ENCODE results near the gene KLHL6. TPM values are rescaled to one million over a fixed set of nuclear protein-coding genes. Genes with fewer than 3 reads are reported as not detected.
"Not testable (repeated sequence)": the region's sequence is repeated elsewhere in the genome, so short reads cannot be mapped to it uniquely, and the experiment has no call there.

KLHL6 gene
- total and polyA plus RNA-seq, 4 experiments from 2014 or later: 8.4 to 56.1 (median 39.5) TPM

GRCh38 chr3:183446838-183447205 is 108.7 kb downstream of the KLHL6 start:
- peaks cover 8 to 11% of the 10 kb centered on the region in 2 donors for H3K36me3 Mint-ChIP-seq
- H3K4me3 ChIP-seq (ENCODE audit: low read length in 2 of 2): peak overlapping the region in 1 of 2 donors; percentile 33
- H3K9me3 ChIP-seq (ENCODE audit: control insufficient read depth in 1 of 2, low read length in 2 of 2): no peaks in the 10 kb centered on the region
- no peak for DNase-seq
- POLR2A ChIA-PET (ENCODE audit: partially characterized antibody): interaction anchor here (0.9 kb wide), 1 partner anchor 21 kb away, joined by 3 read pairs; no protein-coding TSS in a partner anchor
- H3K27me3 Mint-ChIP-seq: no peaks in the 10 kb centered on the region
- CTCF ChIA-PET (ENCODE audit: partially characterized antibody): interaction anchor here (0.7 kb wide), 1 partner anchor 31 kb away, joined by 3 read pairs; no protein-coding TSS in a partner anchor
- no peaks in the 10 kb centered on the region for H3K27me3 ChIP-seq (ENCODE audit: insufficient read depth, low read length)
- H3K9me3 Mint-ChIP-seq: peaks cover 0 to 22% (median 20%) of the 10 kb centered on the region in 8 donors
- peak overlapping the region; percentile 90 to 98 (median 96) for H3K4me3 Mint-ChIP-seq
- peaks cover 12 to 31% (median 15%) of the 10 kb centered on the region in 4 donors for H3K4me1 Mint-ChIP-seq
- H3K4me1 ChIP-seq (ENCODE audit: insufficient read depth, low read length): peaks cover 20% of the 10 kb centered on the region
- H3K27ac ChIP-seq (ENCODE audit: low read depth, low read length): no peak overlapping the region
- H3K36me3 ChIP-seq (ENCODE audit: insufficient read depth, low read length): no peaks in the 10 kb centered on the region
- H3K27ac Mint-ChIP-seq: peak overlapping the region in 3 of 7 donors; percentile 80 to 94 (median 86)
- intact Hi-C loops (cut with micrococcal nuclease): loop anchor here (1.0 kb wide), 1 partner anchor 188 kb away; the partner anchor contains the start of gene KLHL24

GRCh38 chr3:183444748-183445147 is 110.8 kb downstream of the KLHL6 start:
- POLR2A ChIA-PET (ENCODE audit: partially characterized antibody): no interaction called here
- H3K36me3 ChIP-seq (ENCODE audit: insufficient read depth, low read length): no peaks in the 10 kb centered on the region
- Mint-ChIP-seq H3K27ac (no peak overlapping the region), H3K36me3 (peaks cover 8 to 11% of the 10 kb centered on the region in 2 donors), H3K4me3 (no peak overlapping the region), H3K9me3 (peaks cover 0 to 25% (median 21%) of the 10 kb centered on the region in 8 donors), H3K27me3 (no peaks in the 10 kb centered on the region), H3K4me1 (peaks cover 12 to 27% (median 14%) of the 10 kb centered on the region in 4 donors)
- no peak overlapping the region for H3K4me3 ChIP-seq (ENCODE audit: low read length in 2 of 2)
- intact Hi-C loops (cut with micrococcal nuclease): no loop called here
- DNase-seq: no peak
- H3K4me1 ChIP-seq (ENCODE audit: insufficient read depth, low read length): peaks cover 20% of the 10 kb centered on the region
- no peak overlapping the region for H3K27ac ChIP-seq (ENCODE audit: low read depth, low read length)
- H3K9me3 ChIP-seq (ENCODE audit: control insufficient read depth in 1 of 2, low read length in 2 of 2): no peaks in the 10 kb centered on the region
- H3K27me3 ChIP-seq (ENCODE audit: insufficient read depth, low read length): no peaks in the 10 kb centered on the region
- CTCF ChIA-PET (ENCODE audit: partially characterized antibody): no interaction called here

GRCh38 chr3:183443395-183444385 is 111.8 kb downstream of the KLHL6 start:
- H3K9me3 Mint-ChIP-seq: peaks cover 0 to 25% (median 21%) of the 10 kb centered on the region in 8 donors
- H3K4me1 ChIP-seq (ENCODE audit: insufficient read depth, low read length): peaks cover 10% of the 10 kb centered on the region
- ChIA-PET CTCF (ENCODE audit: partially characterized antibody) (no interaction called here), POLR2A (ENCODE audit: partially characterized antibody) (no interaction called here)
- H3K27me3 Mint-ChIP-seq: no peaks in the 10 kb centered on the region
- no peaks in the 10 kb centered on the region for H3K36me3 ChIP-seq (ENCODE audit: insufficient read depth, low read length)
- no peak for DNase-seq
- no peak overlapping the region for H3K27ac Mint-ChIP-seq
- H3K4me3 Mint-ChIP-seq: no peak overlapping the region
- H3K27me3 ChIP-seq (ENCODE audit: insufficient read depth, low read length): no peaks in the 10 kb centered on the region
- intact Hi-C loops (cut with micrococcal nuclease): no loop called here
- H3K27ac ChIP-seq (ENCODE audit: low read depth, low read length): no peak overlapping the region
- H3K4me3 ChIP-seq (ENCODE audit: low read length in 2 of 2): no peak overlapping the region
- H3K9me3 ChIP-seq (ENCODE audit: control insufficient read depth in 1 of 2, low read length in 2 of 2): no peaks in the 10 kb centered on the region
- H3K36me3 Mint-ChIP-seq: peaks cover 8 to 11% of the 10 kb centered on the region in 2 donors
- peaks cover 11 to 19% (median 14%) of the 10 kb centered on the region in 4 donors for H3K4me1 Mint-ChIP-seq

- no peak overlapping the region for H3K27ac Mint-ChIP-seq
- peaks cover 8 to 10% of the 10 kb centered on the region in 2 donors for H3K36me3 Mint-ChIP-seq
- CTCF ChIA-PET (ENCODE audit: partially characterized antibody): no interaction called here
- H3K27ac ChIP-seq (ENCODE audit: low read depth, low read length): no peak overlapping the region
- H3K9me3 ChIP-seq (ENCODE audit: control insufficient read depth in 1 of 2, low read length in 2 of 2): no peaks in the 10 kb centered on the region
- peaks cover 3% of the 10 kb centered on the region for H3K4me1 ChIP-seq (ENCODE audit: insufficient read depth, low read length)
- H3K4me3 ChIP-seq (ENCODE audit: low read length in 2 of 2): no peak overlapping the region
- H3K36me3 ChIP-seq (ENCODE audit: insufficient read depth, low read length): no peaks in the 10 kb centered on the region
- no peak for DNase-seq
- peaks cover 0 to 25% (median 21%) of the 10 kb centered on the region in 8 donors for H3K9me3 Mint-ChIP-seq
- POLR2A ChIA-PET (ENCODE audit: partially characterized antibody): no interaction called here
- intact Hi-C loops (cut with micrococcal nuclease): no loop called here
- H3K4me3 Mint-ChIP-seq: no peak overlapping the region
- H3K27me3 Mint-ChIP-seq: no peaks in the 10 kb centered on the region
- H3K27me3 ChIP-seq (ENCODE audit: insufficient read depth, low read length): no peaks in the 10 kb centered on the region
- peaks cover 5 to 19% (median 9%) of the 10 kb centered on the region in 4 donors for H3K4me1 Mint-ChIP-seq
Observed at GRCh38 chr3:183442994-183443393, 112.5 kb downstream of the KLHL6 start.

- H3K27ac Mint-ChIP-seq; H3K27me3 Mint-ChIP-seq; H3K9me3 ChIP-seq (ENCODE audit: control insufficient read depth in 1 of 2, low read length in 2 of 2); H3K4me3 Mint-ChIP-seq; DNase-seq; intact Hi-C loops (cut with micrococcal nuclease); CTCF ChIA-PET (ENCODE audit: partially characterized antibody); H3K4me3 ChIP-seq (ENCODE audit: low read length in 2 of 2); H3K36me3 ChIP-seq (ENCODE audit: insufficient read depth, low read length); H3K36me3 Mint-ChIP-seq; H3K27me3 ChIP-seq (ENCODE audit: insufficient read depth, low read length); H3K27ac ChIP-seq (ENCODE audit: low read depth, low read length): not testable (repeated sequence)
- POLR2A ChIA-PET (ENCODE audit: partially characterized antibody): interaction anchor here (1.3 kb wide), 1 partner anchor 12 kb away, joined by 4 read pairs; the partner anchor contains the start of gene MCF2L2
- H3K4me1 ChIP-seq (ENCODE audit: insufficient read depth, low read length): peaks cover 19% of the 10 kb centered on the region
- H3K9me3 Mint-ChIP-seq: peaks cover 0 to 25% (median 21%) of the 10 kb centered on the region in 8 donors
- H3K4me1 Mint-ChIP-seq: peaks cover 6 to 23% (median 9%) of the 10 kb centered on the region in 4 donors
Observed at GRCh38 chr3:183440521-183440920, 115.0 kb downstream of the KLHL6 start.

- no peaks in the 10 kb centered on the region for H3K9me3 ChIP-seq (ENCODE audit: control insufficient read depth in 1 of 2, low read length in 2 of 2)
- ChIA-PET CTCF (ENCODE audit: partially characterized antibody) (no interaction called here), POLR2A (ENCODE audit: partially characterized antibody) (interaction anchor here (1.3 kb wide), 1 partner anchor 11 kb away, joined by 4 read pairs; the partner anchor contains the start of gene MCF2L2)
- Mint-ChIP-seq H3K27ac (peak overlapping the region in 1 of 7 donors; percentile 69), H3K36me3 (peaks cover 3 to 8% of the 10 kb centered on the region in 2 donors), H3K4me1 (peaks cover 6 to 26% (median 10%) of the 10 kb centered on the region in 4 donors), H3K27me3 (no peaks in the 10 kb centered on the region), H3K9me3 (peaks cover 0 to 22% (median 19%) of the 10 kb centered on the region in 8 donors), H3K4me3 (no peak overlapping the region)
- H3K4me1 ChIP-seq (ENCODE audit: insufficient read depth, low read length): peaks cover 20% of the 10 kb centered on the region
- no peak overlapping the region for H3K4me3 ChIP-seq (ENCODE audit: low read length in 2 of 2)
- no peaks in the 10 kb centered on the region for H3K27me3 ChIP-seq (ENCODE audit: insufficient read depth, low read length)
- no peak overlapping the region for H3K27ac ChIP-seq (ENCODE audit: low read depth, low read length)
- no peaks in the 10 kb centered on the region for H3K36me3 ChIP-seq (ENCODE audit: insufficient read depth, low read length)
- intact Hi-C loops (cut with micrococcal nuclease): no loop called here
- no peak for DNase-seq
Observed at GRCh38 chr3:183439515-183439914, 116.0 kb downstream of the KLHL6 start.

GRCh38 chr3:183438735-183439134 is 116.8 kb downstream of the KLHL6 start:
- CTCF ChIA-PET (ENCODE audit: partially characterized antibody): interaction anchor here (0.5 kb wide), 1 partner anchor 457 kb away, joined by 3 read pairs; no protein-coding TSS in a partner anchor
- Histone ChIP-seq H3K27ac (ENCODE audit: low read depth, low read length) (no peak overlapping the region), H3K9me3 (ENCODE audit: control insufficient read depth in 1 of 2, low read length in 2 of 2) (no peaks in the 10 kb centered on the region), H3K4me1 (ENCODE audit: insufficient read depth, low read length) (peaks cover 20% of the 10 kb centered on the region), H3K36me3 (ENCODE audit: insufficient read depth, low read length) (no peaks in the 10 kb centered on the region), H3K27me3 (ENCODE audit: insufficient read depth, low read length) (no peaks in the 10 kb centered on the region), H3K4me3 (ENCODE audit: low read length in 2 of 2) (no peak overlapping the region)
- Mint-ChIP-seq H3K27me3 (no peaks in the 10 kb centered on the region), H3K27ac (no peak overlapping the region), H3K4me3 (no peak overlapping the region), H3K4me1 (peaks cover 6 to 26% (median 10%) of the 10 kb centered on the region in 4 donors), H3K36me3 (peaks cover 3 to 8% of the 10 kb centered on the region in 2 donors), H3K9me3 (peaks cover 0 to 16% (median 12%) of the 10 kb centered on the region in 8 donors)
- intact Hi-C loops (cut with micrococcal nuclease): no loop called here
- POLR2A ChIA-PET (ENCODE audit: partially characterized antibody): interaction anchor here (2.7 kb wide), 1 partner anchor 10 kb away, joined by 16 read pairs; the partner anchor contains the start of gene MCF2L2
- DNase-seq: no peak
